ENCODE results near the gene TXNDC9.

- no peak for TF ChIP-seq POLR2A (IDR thresholded peaks at IDR 0.05)
- TF ChIP-seq EP300 (IDR thresholded peaks at IDR 0.05) = no peak
- TF ChIP-seq, protein P1, sequence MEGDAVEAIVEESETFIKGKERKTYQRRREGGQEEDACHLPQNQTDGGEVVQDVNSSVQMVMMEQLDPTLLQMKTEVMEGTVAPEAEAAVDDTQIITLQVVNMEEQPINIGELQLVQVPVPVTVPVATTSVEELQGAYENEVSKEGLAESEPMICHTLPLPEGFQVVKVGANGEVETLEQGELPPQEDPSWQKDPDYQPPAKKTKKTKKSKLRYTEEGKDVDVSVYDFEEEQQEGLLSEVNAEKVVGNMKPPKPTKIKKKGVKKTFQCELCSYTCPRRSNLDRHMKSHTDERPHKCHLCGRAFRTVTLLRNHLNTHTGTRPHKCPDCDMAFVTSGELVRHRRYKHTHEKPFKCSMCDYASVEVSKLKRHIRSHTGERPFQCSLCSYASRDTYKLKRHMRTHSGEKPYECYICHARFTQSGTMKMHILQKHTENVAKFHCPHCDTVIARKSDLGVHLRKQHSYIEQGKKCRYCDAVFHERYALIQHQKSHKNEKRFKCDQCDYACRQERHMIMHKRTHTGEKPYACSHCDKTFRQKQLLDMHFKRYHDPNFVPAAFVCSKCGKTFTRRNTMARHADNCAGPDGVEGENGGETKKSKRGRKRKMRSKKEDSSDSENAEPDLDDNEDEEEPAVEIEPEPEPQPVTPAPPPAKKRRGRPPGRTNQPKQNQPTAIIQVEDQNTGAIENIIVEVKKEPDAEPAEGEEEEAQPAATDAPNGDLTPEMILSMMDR (IDR thresholded peaks at IDR 0.05) = no peak
Observed at GRCh38 chr2:99340669-99341236, 4.6 kb upstream of the TXNDC9 start.
